K562 (cell line): ENCODE results near the gene FLII. TPM values are rescaled to one million over a fixed set of nuclear protein-coding genes. Genes with fewer than 3 reads are reported as not detected.

Experiments used
- ATF3 ChIP-seq, 2 experiments: fragments of 450-650 bp in 1 of 2; sonication (generic) in 1 of 2; formaldehyde crosslinking in 1 of 2; IDR thresholded peaks in 1 of 2; conservative IDR thresholded peaks in 1 of 2; 2 replicates each; pipeline versions ENCODE4 v1.6.1 to v1.8.1; 2016 to 2023; ENCODE audit warnings: mild to moderate bottlenecking in 2 of 2, moderate library complexity in 2 of 2, inconsistent platforms in 1 of 2, missing genetic modification reagents in 1 of 2
- ATF7 ChIP-seq: fragments of 450-650 bp; IDR thresholded peaks from 2 replicates; pipeline ENCODE4 v1.7.1; 2014; ENCODE audit warnings: mild to moderate bottlenecking, moderate library complexity
- CREB3 ChIP-seq: fragments of 450-650 bp; conservative IDR thresholded peaks from 2 replicates; pipeline ENCODE4 v1.6.1; 2016; ENCODE audit warnings: missing genetic modification characterization, low read depth, mild to moderate bottlenecking, missing compliant biosample characterization, moderate library complexity
- CXXC5 ChIP-seq: fragments of 250-450 bp; sonication (Bioruptor Pico); IDR thresholded peaks from 2 replicates; pipeline ENCODE4 v1.8.0; 2022; ENCODE audit warnings: inconsistent platforms, mild to moderate bottlenecking, moderate library complexity
- DPF2 ChIP-seq: fragments of 450-650 bp; IDR thresholded peaks from 2 replicates; pipeline ENCODE4 v1.6.1; 2016
- ELF1 ChIP-seq: fragments of 200-800 bp; sonication (Bioruptor generic); IDR thresholded peaks from 2 replicates; pipeline ENCODE4 v1.6.1; 2016; ENCODE audit warnings: missing genetic modification characterization, missing compliant biosample characterization
- ETS2 ChIP-seq: IDR thresholded peaks from 2 replicates; pipeline ENCODE4 v1.6.1; 2016; ENCODE audit warnings: borderline replicate concordance, missing genetic modification characterization, mild to moderate bottlenecking, moderate library complexity, missing compliant biosample characterization; ENCODE audit not compliant: poor library complexity, severe bottlenecking
- HNRNPUL1 ChIP-seq: fragments of 200-400 bp; formaldehyde crosslinking; IDR thresholded peaks from 2 replicates; pipeline ENCODE4 v1.6.1; 2017; ENCODE audit warnings: low read length
- KLF6 ChIP-seq: fragments of 250-450 bp; sonication (Bioruptor Pico); IDR thresholded peaks from 2 replicates; pipeline ENCODE4 v1.4.0; 2020; ENCODE audit warnings: mild to moderate bottlenecking, moderate library complexity, borderline replicate concordance
- MTF1 ChIP-seq: fragments of 250-450 bp; sonication (Bioruptor Pico); IDR thresholded peaks from 2 replicates; pipeline ENCODE4 v1.9.0; 2021; ENCODE audit warnings: moderate library complexity, mild to moderate bottlenecking, inconsistent platforms, borderline replicate concordance
- POLR3A ChIP-seq: IDR thresholded peaks from 2 replicates; pipeline ENCODE4 v1.6.1; 2011; ENCODE audit warnings: borderline replicate concordance, mild to moderate bottlenecking, moderate library complexity; ENCODE audit not compliant: insufficient read length, insufficient read depth; ENCODE audit errors: extremely low read depth
- RBM17 ChIP-seq: fragments of 200-400 bp; formaldehyde crosslinking; IDR thresholded peaks from 2 replicates; pipeline ENCODE4 v1.6.1; 2017; ENCODE audit warnings: low read depth, mild to moderate bottlenecking, low read length, borderline replicate concordance
- SP2 ChIP-seq: IDR thresholded peaks from 2 replicates; pipeline ENCODE4 v1.6.1; 2011; ENCODE audit warnings: mild to moderate bottlenecking, low read depth, low read length, moderate library complexity; ENCODE audit not compliant: poor library complexity, severe bottlenecking; ENCODE audit errors: extremely low read depth
- XRCC4 ChIP-seq: IDR thresholded peaks from one replicate; pipeline ENCODE4 v1.6.1; 2011; ENCODE audit not compliant: insufficient read depth, insufficient read length; ENCODE audit errors: extremely low read depth
- ZEB2 ChIP-seq: fragments of 450-650 bp; IDR thresholded peaks from 2 replicates; pipeline ENCODE4 v1.6.1; 2016
- ZFP1 ChIP-seq: fragments of 450-650 bp; formaldehyde crosslinking; IDR thresholded peaks from 2 replicates; pipeline ENCODE4 v1.4.0; 2020; ENCODE audit warnings: mild to moderate bottlenecking, mixed read lengths
- ZNF324 ChIP-seq: fragments of 250-450 bp; sonication (Bioruptor Pico); IDR thresholded peaks from 2 replicates; pipeline ENCODE4 v1.4.0; 2020; ENCODE audit warnings: mild to moderate bottlenecking
- ZNF512 ChIP-seq: IDR thresholded peaks from 2 replicates; pipeline ENCODE4 v1.6.1; 2016; ENCODE audit warnings: missing genetic modification characterization, missing compliant biosample characterization
- polyA plus RNA-seq, 8 experiments: library from polyadenylated mRNA; depleted of rRNA in 4 of 8; stranded (reverse) in 5 of 8; unstranded in 3 of 8; fragments of >200 nt; fragmentation: Nextera tagmentation in 2 of 8; fragmentation: Illumina TruSeq in 1 of 8; extraction: Ambion mirVana in 2 of 8; extraction: Trizol in 1 of 8; gene quantifications; 2 replicates each; pipeline versions ENCODE4 v1.2.1 to v1.2.3, GENCODE V29; 2011 to 2014; ENCODE audit warnings: inconsistent platforms in 1 of 8, missing spikeins in 1 of 8
- total RNA-seq, 7 experiments: library from RNA; depleted of rRNA in 6 of 7; stranded (reverse); fragments of >200 nt in 6 of 7; fragmentation: Illumina TruSeq in 2 of 7; extraction: Trizol in 2 of 7; gene quantifications; 2 replicates each; pipeline versions ENCODE4 v1.2.1 to v1.2.3, GENCODE V29; 2011 to 2021; ENCODE audit warnings: low replicate concordance in 1 of 7
- TF ChIP-seq, protein P1 (sequence below): fragments of 450-650 bp; IDR thresholded peaks from 2 replicates; pipeline ENCODE4 v1.6.1; 2016; ENCODE audit warnings: missing biosample characterization, missing genetic modification characterization
- TF ChIP-seq, protein P2 (sequence below), 3 experiments: IDR thresholded peaks in 2 of 3; conservative IDR thresholded peaks in 1 of 3; 2 replicates each; pipeline ENCODE4 v1.5.1; 2011 to 2012; ENCODE audit warnings: low read length in 3 of 3, mild to moderate bottlenecking in 3 of 3, control low read depth in 2 of 3, improper control_type of control experiment in 1 of 3, inconsistent platforms in 1 of 3, low read depth in 1 of 3, mixed read lengths in 1 of 3, moderate library complexity in 1 of 3; ENCODE audit not compliant: insufficient read depth in 2 of 3
- TF ChIP-seq, protein P3 (sequence below): sonication (generic); IDR thresholded peaks from 2 replicates; pipeline ENCODE4 v1.6.1; 2016

The FLII gene
- total and polyA plus RNA-seq, 9 of the 15 experiments (the other 6 are each of a cell fraction or from before 2014, with no cell fraction given) = 11.7 to 126 (median 82.5) TPM

DNA sequence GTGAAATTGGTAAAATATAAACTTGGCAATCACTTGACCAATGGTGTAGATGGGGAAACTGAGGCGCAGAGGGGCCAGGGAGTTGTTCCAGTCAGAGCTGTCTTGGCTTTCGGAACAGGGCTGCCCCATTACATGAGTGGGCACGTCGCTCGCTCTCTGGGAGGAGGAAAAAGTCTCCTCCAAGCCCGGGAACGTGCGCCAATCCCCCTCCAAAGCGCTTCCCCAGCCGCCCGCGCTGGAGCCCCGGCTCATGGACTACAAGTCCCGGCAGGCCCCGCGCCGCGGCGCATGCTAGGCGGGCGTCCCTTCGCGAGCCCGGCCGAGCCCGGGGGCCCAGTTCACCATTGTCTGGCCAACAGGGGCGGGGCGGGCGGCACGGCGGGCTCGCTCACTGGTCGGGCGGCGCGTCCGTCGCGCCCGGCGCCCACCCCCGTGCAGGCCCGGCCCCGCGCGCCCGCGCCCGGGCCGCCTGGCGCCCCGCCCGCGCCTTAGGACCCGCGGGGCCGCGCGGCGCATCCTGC, 33.4 kb downstream of the FLII start, which contains the start of gene LLGL1 (continued):
- TF ChIP-seq SP2 (peak; percentile 57), ZNF512 (tag) (no peak), POLR3A (no peak), MTF1 (CRISPR knock-in tag) (no peak), DPF2 (no peak), ZFP1 (no peak), ETS2 (tag) (no peak), ZEB2 (no peak), CREB3 (tag) (no peak), ZNF324 (CRISPR knock-in tag) (no peak), CXXC5 (CRISPR knock-in tag) (peak; percentile 72), XRCC4 (no peak), KLF6 (CRISPR knock-in tag) (no peak), ATF3 (IDR thresholded peaks at IDR 0.05) (no peak), ATF3 (CRISPR knock-in tag; conservative IDR thresholded peaks at IDR 0.05) (no peak), HNRNPUL1 (no peak), RBM17 (no peak), ATF7 (peak; percentile 19; the same call in 1 of the 2 replicates), ELF1 (tag) (no peak)
- TF ChIP-seq, protein P1, sequence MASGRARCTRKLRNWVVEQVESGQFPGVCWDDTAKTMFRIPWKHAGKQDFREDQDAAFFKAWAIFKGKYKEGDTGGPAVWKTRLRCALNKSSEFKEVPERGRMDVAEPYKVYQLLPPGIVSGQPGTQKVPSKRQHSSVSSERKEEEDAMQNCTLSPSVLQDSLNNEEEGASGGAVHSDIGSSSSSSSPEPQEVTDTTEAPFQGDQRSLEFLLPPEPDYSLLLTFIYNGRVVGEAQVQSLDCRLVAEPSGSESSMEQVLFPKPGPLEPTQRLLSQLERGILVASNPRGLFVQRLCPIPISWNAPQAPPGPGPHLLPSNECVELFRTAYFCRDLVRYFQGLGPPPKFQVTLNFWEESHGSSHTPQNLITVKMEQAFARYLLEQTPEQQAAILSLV (tag) = no peak
- TF ChIP-seq, protein P2, sequence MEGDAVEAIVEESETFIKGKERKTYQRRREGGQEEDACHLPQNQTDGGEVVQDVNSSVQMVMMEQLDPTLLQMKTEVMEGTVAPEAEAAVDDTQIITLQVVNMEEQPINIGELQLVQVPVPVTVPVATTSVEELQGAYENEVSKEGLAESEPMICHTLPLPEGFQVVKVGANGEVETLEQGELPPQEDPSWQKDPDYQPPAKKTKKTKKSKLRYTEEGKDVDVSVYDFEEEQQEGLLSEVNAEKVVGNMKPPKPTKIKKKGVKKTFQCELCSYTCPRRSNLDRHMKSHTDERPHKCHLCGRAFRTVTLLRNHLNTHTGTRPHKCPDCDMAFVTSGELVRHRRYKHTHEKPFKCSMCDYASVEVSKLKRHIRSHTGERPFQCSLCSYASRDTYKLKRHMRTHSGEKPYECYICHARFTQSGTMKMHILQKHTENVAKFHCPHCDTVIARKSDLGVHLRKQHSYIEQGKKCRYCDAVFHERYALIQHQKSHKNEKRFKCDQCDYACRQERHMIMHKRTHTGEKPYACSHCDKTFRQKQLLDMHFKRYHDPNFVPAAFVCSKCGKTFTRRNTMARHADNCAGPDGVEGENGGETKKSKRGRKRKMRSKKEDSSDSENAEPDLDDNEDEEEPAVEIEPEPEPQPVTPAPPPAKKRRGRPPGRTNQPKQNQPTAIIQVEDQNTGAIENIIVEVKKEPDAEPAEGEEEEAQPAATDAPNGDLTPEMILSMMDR (IDR thresholded peaks at IDR 0.05 in 2 of 3, conservative IDR thresholded peaks at IDR 0.05 in 1 of 3; ENCODE audit: insufficient read depth in 2 of 3, low read depth in 1 of 3, low read length in 3 of 3) = no peak
- TF ChIP-seq, protein P3, sequence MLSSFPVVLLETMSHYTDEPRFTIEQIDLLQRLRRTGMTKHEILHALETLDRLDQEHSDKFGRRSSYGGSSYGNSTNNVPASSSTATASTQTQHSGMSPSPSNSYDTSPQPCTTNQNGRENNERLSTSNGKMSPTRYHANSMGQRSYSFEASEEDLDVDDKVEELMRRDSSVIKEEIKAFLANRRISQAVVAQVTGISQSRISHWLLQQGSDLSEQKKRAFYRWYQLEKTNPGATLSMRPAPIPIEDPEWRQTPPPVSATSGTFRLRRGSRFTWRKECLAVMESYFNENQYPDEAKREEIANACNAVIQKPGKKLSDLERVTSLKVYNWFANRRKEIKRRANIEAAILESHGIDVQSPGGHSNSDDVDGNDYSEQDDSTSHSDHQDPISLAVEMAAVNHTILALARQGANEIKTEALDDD = no peak
